SK-N-SH treated with all-trans-retinoic acid at 6 μM for 48 hours (cell line): ENCODE results near the gene HSPG2.
A peak's percentile ranks its signal among the peaks of the same experiment; 100 is the strongest.

Experiments used
- ATAC-seq: fragments of 200-7000 bp; cut with Tn5 transposase; 3 replicates; pipeline ENCODE4 v1.9.1; 2020; ENCODE audit warnings: mild to moderate bottlenecking, moderate library complexity
- BACH2 ChIP-seq: fragments of 250-450 bp; sonication (Bioruptor Pico); IDR thresholded peaks from 2 replicates; pipeline ENCODE4 v1.9.0; 2021; ENCODE audit warnings: mild to moderate bottlenecking, borderline replicate concordance
- CREB5 ChIP-seq: fragments of 250-450 bp; sonication (Bioruptor Pico); IDR thresholded peaks from 2 replicates; pipeline ENCODE4 v1.5.1; 2020; ENCODE audit warnings: low read depth, mild to moderate bottlenecking, moderate library complexity
- ESRRG ChIP-seq: fragments of 250-450 bp; sonication (Bioruptor Pico); IDR thresholded peaks from 2 replicates; pipeline ENCODE4 v1.6.1; 2021; ENCODE audit warnings: mild to moderate bottlenecking
- GLIS3 ChIP-seq: fragments of 250-450 bp; sonication (Bioruptor Pico); IDR thresholded peaks from 2 replicates; pipeline ENCODE4 v1.5.0; 2020; ENCODE audit warnings: mild to moderate bottlenecking, moderate library complexity
- OSR1 ChIP-seq: fragments of 250-450 bp; sonication (Bioruptor Pico); IDR thresholded peaks from 2 replicates; pipeline ENCODE4 v1.8.0; 2022; ENCODE audit warnings: moderate library complexity, mild to moderate bottlenecking, inconsistent platforms
- PATZ1 ChIP-seq: fragments of 250-450 bp; sonication (Bioruptor Pico); IDR thresholded peaks from 2 replicates; pipeline ENCODE4 v1.8.0; 2020; ENCODE audit warnings: mild to moderate bottlenecking, moderate library complexity, borderline replicate concordance
- PPARA ChIP-seq: fragments of 250-450 bp; sonication (Bioruptor Pico); IDR thresholded peaks from 2 replicates; pipeline ENCODE4 v1.5.0; 2020; ENCODE audit warnings: mild to moderate bottlenecking, borderline replicate concordance
- RARB ChIP-seq: fragments of 250-450 bp; sonication (Bioruptor Pico); IDR thresholded peaks from 2 replicates; pipeline ENCODE4 v1.8.0; 2021; ENCODE audit warnings: mild to moderate bottlenecking, moderate library complexity
- TCF4 ChIP-seq: fragments of 250-450 bp; sonication (Bioruptor Pico); IDR thresholded peaks from 2 replicates; pipeline ENCODE4 v1.8.0; 2021; ENCODE audit warnings: mild to moderate bottlenecking, moderate library complexity, borderline replicate concordance
- TOX ChIP-seq: fragments of 250-450 bp; sonication (Bioruptor Pico); IDR thresholded peaks from 2 replicates; pipeline ENCODE4 v1.8.0; 2021; ENCODE audit warnings: mild to moderate bottlenecking, moderate library complexity, borderline replicate concordance
- ZFP30 ChIP-seq: fragments of 450-650 bp; formaldehyde crosslinking; IDR thresholded peaks from 2 replicates; pipeline ENCODE4 v1.5.0; 2022; ENCODE audit warnings: mild to moderate bottlenecking, moderate library complexity
- ZNF565 ChIP-seq: fragments of 450-650 bp; formaldehyde crosslinking; conservative IDR thresholded peaks from 2 replicates; pipeline ENCODE4 v1.5.0; 2020; ENCODE audit warnings: low read depth, mild to moderate bottlenecking, moderate library complexity
- ZNF70 ChIP-seq: fragments of 450-650 bp; formaldehyde crosslinking; IDR thresholded peaks from 2 replicates; pipeline ENCODE4 v1.5.0; 2020; ENCODE audit warnings: mild to moderate bottlenecking, moderate library complexity
- TF ChIP-seq, protein P1 (sequence below): fragments of 250-450 bp; sonication (Bioruptor Pico); IDR thresholded peaks from 2 replicates; pipeline ENCODE4 v1.5.1; 2021; ENCODE audit warnings: mild to moderate bottlenecking, moderate library complexity

HSPG2 gene

DNA sequence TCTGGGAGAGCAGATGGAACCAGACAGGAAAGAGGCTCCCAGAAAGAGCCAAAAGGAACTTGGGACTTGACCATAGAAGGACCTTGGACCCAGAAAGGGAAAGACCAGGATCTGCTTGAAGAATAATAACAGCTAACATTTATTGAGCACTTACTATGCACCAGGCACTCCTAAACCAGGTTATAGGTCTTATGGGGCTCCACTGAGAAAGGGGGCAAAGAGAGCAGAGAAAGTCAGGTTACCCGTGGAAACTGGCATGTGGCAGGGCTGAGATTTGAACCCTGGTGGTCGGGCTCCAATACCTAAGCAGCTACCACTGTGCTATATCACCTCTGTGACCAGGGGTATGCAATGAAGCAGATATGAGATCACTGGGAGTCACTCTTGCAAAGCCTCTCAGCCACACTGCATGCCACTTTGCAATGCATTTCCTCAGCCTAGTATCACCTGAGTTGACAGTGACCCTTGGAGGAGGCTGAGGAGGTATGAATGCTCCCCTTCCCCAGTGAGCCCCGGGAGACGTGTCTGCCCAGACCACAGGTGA, 37.8 kb downstream of the HSPG2 start (continued):
- TF ChIP-seq, protein P1, sequence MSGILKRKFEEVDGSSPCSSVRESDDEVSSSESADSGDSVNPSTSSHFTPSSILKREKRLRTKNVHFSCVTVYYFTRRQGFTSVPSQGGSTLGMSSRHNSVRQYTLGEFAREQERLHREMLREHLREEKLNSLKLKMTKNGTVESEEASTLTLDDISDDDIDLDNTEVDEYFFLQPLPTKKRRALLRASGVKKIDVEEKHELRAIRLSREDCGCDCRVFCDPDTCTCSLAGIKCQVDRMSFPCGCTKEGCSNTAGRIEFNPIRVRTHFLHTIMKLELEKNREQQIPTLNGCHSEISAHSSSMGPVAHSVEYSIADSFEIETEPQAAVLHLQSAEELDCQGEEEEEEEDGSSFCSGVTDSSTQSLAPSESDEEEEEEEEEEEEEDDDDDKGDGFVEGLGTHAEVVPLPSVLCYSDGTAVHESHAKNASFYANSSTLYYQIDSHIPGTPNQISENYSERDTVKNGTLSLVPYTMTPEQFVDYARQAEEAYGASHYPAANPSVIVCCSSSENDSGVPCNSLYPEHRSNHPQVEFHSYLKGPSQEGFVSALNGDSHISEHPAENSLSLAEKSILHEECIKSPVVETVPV (CRISPR knock-in tag): no peak
- TF ChIP-seq OSR1 (CRISPR knock-in tag) (no peak), TCF4 (CRISPR knock-in tag) (no peak), RARB (CRISPR knock-in tag) (no peak), ZNF565 (CRISPR knock-in tag) (no peak), CREB5 (CRISPR knock-in tag) (no peak), ZNF70 (CRISPR knock-in tag) (no peak)

DNA sequence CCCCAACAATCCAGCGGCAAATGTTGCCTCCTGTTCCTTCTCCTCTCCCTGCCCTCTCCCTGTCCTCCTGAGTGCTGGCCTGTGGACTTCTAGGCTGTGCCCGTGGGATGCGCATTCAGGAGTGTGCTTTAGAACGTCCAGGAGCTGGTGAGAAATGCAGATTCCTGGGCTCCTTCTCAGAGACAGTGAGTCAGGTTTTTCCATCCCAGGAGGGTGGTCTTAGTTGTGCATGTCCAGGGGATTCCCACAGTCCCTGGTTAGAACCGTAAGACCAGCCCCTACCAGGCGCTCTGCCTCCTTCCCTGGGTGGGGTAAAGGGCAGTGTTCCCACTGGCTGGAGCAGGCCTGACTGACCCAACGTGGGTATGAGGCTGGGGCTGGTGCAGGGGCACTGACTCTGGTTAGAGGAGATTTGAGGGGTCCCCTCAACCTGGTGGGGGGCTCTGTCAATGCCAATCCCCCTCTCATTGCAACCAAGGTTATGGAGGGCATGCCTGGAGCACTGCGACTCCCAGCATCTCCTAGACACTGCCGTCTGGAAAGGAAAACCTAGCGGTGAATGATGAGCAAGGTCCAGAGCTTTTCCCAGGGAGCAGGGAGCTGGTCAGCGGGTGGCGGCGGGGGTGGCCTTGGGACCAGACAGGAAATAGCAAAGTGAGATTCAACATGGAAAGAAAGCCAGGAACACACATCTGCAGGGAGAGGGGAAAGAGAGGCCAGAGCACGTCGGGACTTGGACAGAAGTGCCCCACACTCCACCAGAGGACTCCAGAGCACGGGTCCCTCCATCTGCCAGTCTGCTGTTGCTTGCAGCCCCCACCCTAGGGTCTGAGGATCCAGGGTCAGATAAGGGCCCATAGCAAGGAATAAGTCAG, 38.5 kb downstream of the HSPG2 start:
- ATAC-seq: no peak
- TF ChIP-seq CREB5 (CRISPR knock-in tag) (no peak), BACH2 (CRISPR knock-in tag) (no peak), PATZ1 (CRISPR knock-in tag) (no peak)
- TF ChIP-seq, protein P1 (CRISPR knock-in tag): no peak

GRCh38 chr1:21897844-21898243, 39.3 kb downstream of the HSPG2 start:
- TF ChIP-seq ZFP30 (no peak), ESRRG (no peak), GLIS3 (CRISPR knock-in tag) (no peak), PPARA (CRISPR knock-in tag) (no peak), CREB5 (CRISPR knock-in tag) (no peak)
- no peak for ATAC-seq

GRCh38 chr1:21896652-21897532, 40.2 kb downstream of the HSPG2 start:
- peak; percentile 51 for ATAC-seq
- TF ChIP-seq TCF4 (CRISPR knock-in tag): no peak
- no peak for TF ChIP-seq PATZ1 (CRISPR knock-in tag)
- TF ChIP-seq TOX (CRISPR knock-in tag): no peak
- TF ChIP-seq CREB5 (CRISPR knock-in tag): no peak
- TF ChIP-seq, protein P1 (CRISPR knock-in tag): no peak
- TF ChIP-seq ZFP30: no peak
